ENCODE measurements around the gene LY6G5B. TPM values are rescaled to one million over a fixed set of nuclear protein-coding genes. Genes with fewer than 3 reads are reported as not detected.
A peak's percentile ranks its signal among the peaks of the same experiment; 100 is the strongest.

Gene LY6G5B
- total and polyA plus RNA-seq, 2 of the 4 experiments (the other 2 are of a cell fraction), result 2.2 to 13.6 TPM

GRCh38 chr6:31717499-31718222, 47.9 kb downstream of the LY6G5B start:
- WGBS, 2 experiments (ENCODE audit: extremely low coverage in 2 of 2, insufficient read length in 1 of 2), result 30% methylated on average over 2 of the region's 10 CpGs; no CpG with 5 or more reads in 1 of the 2 experiments
- TF ChIP-seq CHD1 (IDR thresholded peaks at IDR 0.05; ENCODE audit: low read depth, low read length) (no peak), MXI1 (IDR thresholded peaks at IDR 0.05; ENCODE audit: borderline replicate concordance, low read depth, low read length) (no peak), BHLHE40 (IDR thresholded peaks at IDR 0.05; ENCODE audit: low read depth, low read length) (no peak), CEBPB (IDR thresholded peaks at IDR 0.05; ENCODE audit: low read depth, low read length) (no peak), RCOR1 (IDR thresholded peaks at IDR 0.05; ENCODE audit: insufficient replicate concordance, low read length) (no peak), CTCF (conservative IDR thresholded peaks at IDR 0.05; ENCODE audit: low read depth, low read length) (no peak), MAFK (IDR thresholded peaks at IDR 0.05; ENCODE audit: low read depth, low read length) (no peak), SMC3 (IDR thresholded peaks at IDR 0.05; ENCODE audit: low read depth, low read length) (no peak), POLR2A (IDR thresholded peaks at IDR 0.05; ENCODE audit: low read depth, low read length) (no peak), NFE2L2 (IDR thresholded peaks at IDR 0.05; ENCODE audit: low read depth, low read length) (no peak), RFX5 (IDR thresholded peaks at IDR 0.05; ENCODE audit: low read depth, low read length) (no peak), MAZ (IDR thresholded peaks at IDR 0.05; ENCODE audit: borderline replicate concordance, low read depth, low read length) (no peak), FOS (IDR thresholded peaks at IDR 0.05; ENCODE audit: low read depth, low read length) (no peak), RAD21 (IDR thresholded peaks at IDR 0.05; ENCODE audit: low read length) (no peak)
- TF ChIP-seq, protein P1, sequence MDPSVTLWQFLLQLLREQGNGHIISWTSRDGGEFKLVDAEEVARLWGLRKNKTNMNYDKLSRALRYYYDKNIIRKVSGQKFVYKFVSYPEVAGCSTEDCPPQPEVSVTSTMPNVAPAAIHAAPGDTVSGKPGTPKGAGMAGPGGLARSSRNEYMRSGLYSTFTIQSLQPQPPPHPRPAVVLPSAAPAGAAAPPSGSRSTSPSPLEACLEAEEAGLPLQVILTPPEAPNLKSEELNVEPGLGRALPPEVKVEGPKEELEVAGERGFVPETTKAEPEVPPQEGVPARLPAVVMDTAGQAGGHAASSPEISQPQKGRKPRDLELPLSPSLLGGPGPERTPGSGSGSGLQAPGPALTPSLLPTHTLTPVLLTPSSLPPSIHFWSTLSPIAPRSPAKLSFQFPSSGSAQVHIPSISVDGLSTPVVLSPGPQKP (IDR thresholded peaks at IDR 0.05; ENCODE audit: borderline replicate concordance, low read depth, low read length), result no peak
- TF ChIP-seq, protein P2, sequence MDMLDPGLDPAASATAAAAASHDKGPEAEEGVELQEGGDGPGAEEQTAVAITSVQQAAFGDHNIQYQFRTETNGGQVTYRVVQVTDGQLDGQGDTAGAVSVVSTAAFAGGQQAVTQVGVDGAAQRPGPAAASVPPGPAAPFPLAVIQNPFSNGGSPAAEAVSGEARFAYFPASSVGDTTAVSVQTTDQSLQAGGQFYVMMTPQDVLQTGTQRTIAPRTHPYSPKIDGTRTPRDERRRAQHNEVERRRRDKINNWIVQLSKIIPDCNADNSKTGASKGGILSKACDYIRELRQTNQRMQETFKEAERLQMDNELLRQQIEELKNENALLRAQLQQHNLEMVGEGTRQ (IDR thresholded peaks at IDR 0.05; ENCODE audit: low read depth, low read length), result no peak
- no TSS peak for BruUV-seq (replicated peaks)

More at GRCh38 chr6:31717499-31718222, 47.9 kb downstream of the LY6G5B start:
- Histone ChIP-seq H3K4me2 (ENCODE audit: low read depth, low read length) (no peak overlapping the region), H3K36me3 (ENCODE audit: control insufficient read depth, insufficient read depth, low read length) (no peaks in the 10 kb centered on the region), H2AFZ (replicated peaks; ENCODE audit: low read length, poor library complexity) (peak overlapping the region; percentile 13), H2BK15ac (ENCODE audit: low read depth, low read length) (no peak overlapping the region), H3K79me1 (ENCODE audit: low read depth in 1 of 2, low read length in 2 of 2) (no peaks in the 10 kb centered on the region), H2AK5ac (ENCODE audit: low read depth, low read length) (no peak overlapping the region), H2BK120ac (ENCODE audit: low read depth, low read length) (no peak overlapping the region), H3K9me3 (ENCODE audit: control insufficient read depth, insufficient read depth, low read length) (no peaks in the 10 kb centered on the region), H3K9me1 (ENCODE audit: insufficient read depth, low read length) (peaks cover 4% of the 10 kb centered on the region; the same call in 1 of the 2 replicates), H2BK5ac (ENCODE audit: low read depth, low read length, poor library complexity, severe bottlenecking) (no peak overlapping the region), H3K4me3 (ENCODE audit: insufficient read depth, low read depth, low read length) (no peak overlapping the region), H2AK9ac (replicated peaks; ENCODE audit: low read depth, low read length, poor library complexity) (no peak overlapping the region), H3K27ac (ENCODE audit: insufficient read depth, low read length) (no peak overlapping the region), H3K56ac (ENCODE audit: extremely low read depth, insufficient read depth, low read length) (no peak overlapping the region), H4K91ac (ENCODE audit: insufficient read depth, low read depth, low read length) (no peak overlapping the region), H3K4me1 (ENCODE audit: control insufficient read depth, insufficient read depth, low read length) (no peaks in the 10 kb centered on the region), H3K9ac (ENCODE audit: low read depth, low read length) (no peak overlapping the region), H4K8ac (ENCODE audit: low read depth in 2 of 2, low read length in 2 of 2) (no peak overlapping the region), H3K14ac (replicated peaks; ENCODE audit: low read depth, low read length) (no peak overlapping the region), H4K20me1 (ENCODE audit: insufficient read depth, low read length) (no peaks in the 10 kb centered on the region), H4K5ac (ENCODE audit: low read depth, low read length) (no peak overlapping the region), H2BK20ac (ENCODE audit: low read depth, low read length) (no peak overlapping the region), H3K23ac (ENCODE audit: low read depth, low read length) (no peak overlapping the region), H3K27me3 (ENCODE audit: control insufficient read depth, insufficient read depth, low read length) (peaks cover 23% of the 10 kb centered on the region), H3K4ac (ENCODE audit: low read depth, low read length) (no peak overlapping the region), H3K18ac (ENCODE audit: low read depth, low read length) (no peak overlapping the region)
- ChIA-PET POLR2A (ENCODE audit: unreplicated experiment) (no interaction called here), CTCF (no interaction called here)
- dilution Hi-C loops (cut with HindIII; ENCODE audit: low sequenced_read_pairs, unreplicated experiment), result no loop called here
- DNase-seq, result no peak
- ATAC-seq (ENCODE audit: low read depth), result no peak
- in situ Hi-C loops (cut with MboI; ENCODE audit: low sequenced_read_pairs), result no loop called here
- intact Hi-C loops (cut with micrococcal nuclease), result no loop called here

Measured in IMR-90 (cell line).